Activated T-helper 1 cell treated with Interleukin-2 at 50 U/mL for 16 hours (primary cell): Measurements from ENCODE around the gene FLNB.
"Not testable (repeated sequence)": the region's sequence is repeated elsewhere in the genome, so short reads cannot be mapped to it uniquely, and the experiment has no call there.

ENCODE experiments used
- DNase-seq: peaks from one replicate; pipeline ENCODE4 v3.0.0-alpha.2; 2020; ENCODE audit warnings: low read depth

Gene FLNB

GRCh38 chr3:58029842-58030584 is 21.8 kb downstream of the FLNB start:
- no peak for DNase-seq

GRCh38 chr3:58032186-58032585 is 24.0 kb downstream of the FLNB start:
- DNase-seq = no peak

GRCh38 chr3:58034738-58035523 is 26.7 kb downstream of the FLNB start:
- no peak for DNase-seq

GRCh38 chr3:58035524-58036255 is 27.5 kb downstream of the FLNB start:
- DNase-seq = no peak

- no peak for DNase-seq
These were observed 28.2 kb downstream of the FLNB start for GRCh38 chr3:58036293-58037032.

GRCh38 chr3:58037141-58037910 is 29.1 kb downstream of the FLNB start:
- no peak for DNase-seq

GRCh38 chr3:58038675-58039292 is 30.6 kb downstream of the FLNB start:
- DNase-seq = no peak

- no peak for DNase-seq
These were observed 31.4 kb downstream of the FLNB start for GRCh38 chr3:58039601-58040000.

- DNase-seq = no peak
These were observed 33.1 kb downstream of the FLNB start for GRCh38 chr3:58041182-58041825.

- no peak for DNase-seq
These were observed 33.7 kb downstream of the FLNB start for GRCh38 chr3:58041826-58042324.

GRCh38 chr3:58042947-58043707 is 34.9 kb downstream of the FLNB start:
- no peak for DNase-seq

- no peak for DNase-seq
These were observed 35.7 kb downstream of the FLNB start for GRCh38 chr3:58043933-58044332.

- DNase-seq = no peak
These were observed 36.7 kb downstream of the FLNB start for GRCh38 chr3:58044691-58045483.

- DNase-seq = no peak
These were observed 39.6 kb downstream of the FLNB start for GRCh38 chr3:58047826-58048225.

GRCh38 chr3:58048301-58048700 is 40.1 kb downstream of the FLNB start:
- DNase-seq = no peak

- DNase-seq = no peak
These were observed 41.0 kb downstream of the FLNB start for GRCh38 chr3:58049143-58049785.

- DNase-seq = no peak
These were observed 43.0 kb downstream of the FLNB start for GRCh38 chr3:58051196-58051595.

GRCh38 chr3:58051658-58052261 is 43.5 kb downstream of the FLNB start:
- not testable (repeated sequence) for DNase-seq
